Stomach smooth muscle (tissue), 2 donors: ENCODE measurements around the gene SNED1.
"Not testable (repeated sequence)": the region's sequence is repeated elsewhere in the genome, so short reads cannot be mapped to it uniquely, and the experiment has no call there.

Experiments used
- H3K27ac ChIP-seq: one replicate; pipeline ENCODE4 v1.7.0; 2013; ENCODE audit warnings: mild to moderate bottlenecking, low read length, inconsistent platforms
- H3K27me3 ChIP-seq, 2 donors: one replicate each; pipeline ENCODE4 v1.7.0; 2013; ENCODE audit warnings: low read length in 2 of 2; ENCODE audit not compliant: insufficient read depth in 2 of 2, control insufficient read depth in 1 of 2
- H3K36me3 ChIP-seq, 2 donors: one replicate each; pipeline ENCODE4 v1.7.0; 2013; ENCODE audit warnings: low read length in 2 of 2; ENCODE audit not compliant: control insufficient read depth in 2 of 2, insufficient read depth in 2 of 2
- H3K4me1 ChIP-seq: one replicate; pipeline ENCODE4 v1.7.0; 2013; ENCODE audit warnings: low read length; ENCODE audit not compliant: control insufficient read depth, insufficient read depth
- H3K4me3 ChIP-seq, 2 donors: one replicate each; pipeline ENCODE4 v1.7.0; 2013; ENCODE audit warnings: low read length in 2 of 2
- H3K9ac ChIP-seq, 2 donors: one replicate each; pipeline ENCODE4 v1.7.0; 2013; ENCODE audit warnings: low read length in 2 of 2, mild to moderate bottlenecking in 1 of 2
- H3K9me3 ChIP-seq, 2 donors: one replicate each; pipeline ENCODE4 v1.7.0; 2013; ENCODE audit warnings: low read length in 2 of 2; ENCODE audit not compliant: control insufficient read depth in 2 of 2
- donor health status: healthy.
- donor health status: Pancreatic carcinoma.

The SNED1 gene

DNA sequence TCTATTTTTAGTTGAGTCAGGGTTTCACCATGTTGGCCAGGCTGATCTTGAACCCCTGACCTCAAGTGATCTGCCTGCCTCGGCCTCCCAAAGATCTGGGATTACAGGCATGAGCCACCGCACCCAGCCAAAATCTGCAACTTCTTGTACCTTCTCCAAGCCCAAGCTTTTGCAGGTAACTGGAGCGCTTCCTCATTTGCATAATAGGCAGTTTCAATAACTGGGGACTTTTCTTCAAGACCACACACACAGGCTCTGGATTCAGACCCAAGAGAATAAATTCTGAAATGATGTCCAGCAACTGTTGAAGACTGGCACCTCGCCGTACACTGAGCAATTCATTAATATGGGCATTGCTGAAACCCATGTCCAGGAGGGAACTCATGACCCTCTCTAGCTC lies 100.8 kb downstream of the SNED1 start:
- no peak overlapping the region for H3K4me3 ChIP-seq
- no peaks in the 10 kb centered on the region for H3K9me3 ChIP-seq
- peaks cover 19 to 31% of the 10 kb centered on the region in 2 donors for H3K36me3 ChIP-seq
- H3K4me1 ChIP-seq: peaks cover 21% of the 10 kb centered on the region
- H3K27me3 ChIP-seq: no peaks in the 10 kb centered on the region
- H3K27ac ChIP-seq: no peak overlapping the region
- H3K9ac ChIP-seq: no peak overlapping the region

DNA sequence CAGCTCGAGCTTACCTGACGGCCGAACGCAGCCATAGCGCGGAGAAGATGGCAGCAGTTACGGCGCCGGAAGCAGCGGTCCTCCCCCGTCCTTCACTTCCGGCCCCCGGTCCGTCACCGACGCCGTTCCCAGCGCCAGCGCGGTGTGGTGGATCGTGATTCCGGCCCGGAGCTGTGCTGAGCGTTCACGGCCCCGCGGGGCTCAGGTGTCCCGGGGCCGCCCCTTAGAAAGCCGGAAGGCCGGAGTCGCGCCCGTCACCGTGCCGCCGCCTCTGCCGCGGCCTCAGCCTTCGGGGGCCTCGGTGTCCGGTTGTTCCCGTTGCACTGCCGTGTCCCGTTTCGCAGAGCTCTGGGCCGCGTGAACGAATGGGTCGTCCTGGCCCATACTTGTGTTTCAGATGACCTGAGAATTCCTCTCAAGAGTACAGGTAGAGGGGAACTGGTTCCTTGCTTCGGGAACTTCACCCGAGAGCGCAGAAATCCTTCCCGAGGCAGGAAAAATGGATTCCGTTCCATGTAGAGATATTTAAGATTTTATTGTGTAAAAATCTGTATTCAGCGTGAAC lies 103.9 kb downstream of the SNED1 start, which contains the start of gene MTERF4:
Gene MTERF4 (minus strand): TSS at position 49 of the 565 bp plus-strand sequence. CDS start 14 bp downstream, at position 35.
- peak within 1 kb of the TSS; percentile 58 to 93 for H3K4me3 ChIP-seq
- H3K9me3 ChIP-seq: no peaks in the 10 kb centered on the region
- H3K27me3 ChIP-seq: no peaks in the 10 kb centered on the region
- peaks cover 21% of the 10 kb centered on the region for H3K4me1 ChIP-seq
- H3K27ac ChIP-seq: peak within 1 kb of the TSS; percentile 76
- peak within 1 kb of the TSS; percentile 77 to 95 for H3K9ac ChIP-seq
- H3K36me3 ChIP-seq: peaks cover under 1 to 11% of the 10 kb centered on the region in 2 donors

DNA sequence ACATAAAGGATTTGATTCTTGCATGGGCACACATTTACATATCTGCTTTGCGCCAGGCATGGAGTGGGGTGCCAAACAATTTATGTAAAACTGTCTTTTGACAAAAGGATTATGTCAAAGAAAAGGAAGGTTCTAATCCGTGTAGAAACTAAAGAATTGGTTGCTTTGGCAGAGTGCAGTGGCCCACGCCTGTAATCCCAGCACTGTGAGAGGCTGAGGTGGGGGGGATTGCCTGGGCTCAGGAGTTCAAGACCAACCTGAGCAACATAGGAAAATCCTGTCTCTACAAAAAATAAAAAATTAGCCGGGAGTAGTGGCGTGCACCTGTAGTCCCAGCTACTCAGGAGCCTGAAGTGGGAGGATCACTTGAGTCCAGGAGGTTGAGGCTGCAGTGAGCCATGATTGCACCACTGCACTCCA lies 104.8 kb downstream of the SNED1 start:
- Histone ChIP-seq H3K27me3 (no peaks in the 10 kb centered on the region), H3K4me1 (peaks cover 21% of the 10 kb centered on the region), H3K27ac (peak overlapping the region; percentile 76), H3K9ac (peak overlapping the region; percentile 77 to 95), H3K36me3 (peaks cover 0 to 7% of the 10 kb centered on the region in 2 donors), H3K9me3 (no peaks in the 10 kb centered on the region), H3K4me3 (peak overlapping the region; percentile 58 to 93)

DNA sequence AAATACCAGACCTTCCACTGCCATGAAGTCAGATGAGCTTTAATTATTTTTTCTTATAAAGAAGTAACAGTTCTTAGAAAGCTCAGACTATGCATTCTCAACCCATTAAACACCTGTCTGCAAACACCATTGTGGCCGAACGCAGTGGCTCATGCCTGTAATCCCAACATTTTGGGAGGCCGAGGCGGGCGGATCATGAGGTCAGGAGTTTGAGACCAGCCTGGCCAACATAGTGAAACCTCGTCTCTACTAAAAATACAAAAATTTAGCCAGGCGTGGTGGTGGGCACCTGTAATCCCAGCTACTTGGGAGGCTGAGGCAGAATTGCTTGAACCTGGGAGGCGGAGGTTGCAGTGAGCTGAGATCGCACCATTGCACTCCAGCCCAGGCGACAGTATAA lies 106.2 kb downstream of the SNED1 start:
- not testable (repeated sequence) for H3K9me3 ChIP-seq, H3K9ac ChIP-seq, H3K27me3 ChIP-seq, H3K4me3 ChIP-seq, H3K27ac ChIP-seq, H3K36me3 ChIP-seq
- peaks cover 19% of the 10 kb centered on the region for H3K4me1 ChIP-seq

DNA sequence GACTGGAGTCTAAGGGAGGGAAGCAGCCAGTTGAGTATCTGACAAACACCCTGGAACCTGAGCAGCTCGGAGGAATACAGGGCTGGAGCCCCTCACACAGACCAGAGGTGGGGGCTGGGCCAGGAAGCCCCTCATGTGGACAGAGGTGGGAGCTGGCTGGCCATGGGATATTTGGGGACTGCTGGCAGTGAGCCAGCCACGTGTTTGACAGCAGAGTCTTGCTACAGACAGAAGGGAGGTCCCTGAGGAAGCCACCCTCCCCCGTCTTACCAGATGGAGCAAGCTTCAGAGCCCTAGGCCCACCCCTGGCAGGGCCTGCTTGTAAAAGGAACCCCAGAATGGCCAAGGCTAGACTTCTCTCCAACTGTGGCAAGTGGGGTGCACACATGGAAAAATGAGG lies 107.2 kb downstream of the SNED1 start:
- H3K9ac ChIP-seq: no peak overlapping the region
- no peaks in the 10 kb centered on the region for H3K36me3 ChIP-seq
- H3K27me3 ChIP-seq: no peaks in the 10 kb centered on the region
- H3K9me3 ChIP-seq: no peaks in the 10 kb centered on the region
- no peak overlapping the region for H3K4me3 ChIP-seq
- H3K4me1 ChIP-seq: peaks cover 17% of the 10 kb centered on the region
- no peak overlapping the region for H3K27ac ChIP-seq

DNA sequence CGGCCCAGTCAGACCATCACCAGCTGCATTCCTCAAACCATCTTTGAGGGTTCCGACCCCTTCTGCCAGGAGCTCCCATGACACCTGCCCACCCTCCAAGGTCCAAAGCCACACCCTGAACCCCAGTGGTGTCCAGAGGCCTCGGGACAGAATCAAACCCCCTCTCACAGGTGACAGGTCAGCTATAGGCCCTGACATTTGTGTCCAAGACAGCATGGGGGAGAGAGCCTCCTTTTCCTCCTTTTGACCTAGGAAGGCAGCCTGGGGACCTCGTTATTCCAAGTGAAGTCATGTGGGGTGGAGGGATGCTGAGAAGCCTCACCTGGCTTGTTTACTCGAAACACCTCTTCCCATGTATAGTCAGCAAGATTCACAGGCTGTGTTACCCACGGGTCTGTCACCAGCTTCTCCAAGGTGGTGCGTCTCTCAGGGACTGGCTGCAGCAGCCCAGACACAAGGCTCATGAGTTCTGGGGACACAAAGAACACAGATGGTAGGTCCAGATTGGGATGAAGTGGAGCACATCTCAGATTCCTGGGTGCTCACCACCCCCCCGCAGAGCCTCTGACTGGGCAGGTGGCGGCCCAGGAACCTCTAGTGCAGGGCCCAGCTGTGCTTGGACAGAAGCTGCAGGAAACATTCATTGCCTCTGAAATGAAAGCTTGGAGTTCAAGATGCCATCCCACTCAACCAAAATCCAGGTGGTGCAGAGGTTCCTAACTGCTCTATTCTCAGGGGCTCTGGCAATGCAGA lies 108.8 kb downstream of the SNED1 start:
- Histone ChIP-seq H3K9me3 (no peaks in the 10 kb centered on the region), H3K9ac (no peak overlapping the region), H3K4me3 (no peak overlapping the region), H3K36me3 (no peaks in the 10 kb centered on the region), H3K4me1 (peaks cover 7% of the 10 kb centered on the region), H3K27ac (no peak overlapping the region), H3K27me3 (no peaks in the 10 kb centered on the region)

DNA sequence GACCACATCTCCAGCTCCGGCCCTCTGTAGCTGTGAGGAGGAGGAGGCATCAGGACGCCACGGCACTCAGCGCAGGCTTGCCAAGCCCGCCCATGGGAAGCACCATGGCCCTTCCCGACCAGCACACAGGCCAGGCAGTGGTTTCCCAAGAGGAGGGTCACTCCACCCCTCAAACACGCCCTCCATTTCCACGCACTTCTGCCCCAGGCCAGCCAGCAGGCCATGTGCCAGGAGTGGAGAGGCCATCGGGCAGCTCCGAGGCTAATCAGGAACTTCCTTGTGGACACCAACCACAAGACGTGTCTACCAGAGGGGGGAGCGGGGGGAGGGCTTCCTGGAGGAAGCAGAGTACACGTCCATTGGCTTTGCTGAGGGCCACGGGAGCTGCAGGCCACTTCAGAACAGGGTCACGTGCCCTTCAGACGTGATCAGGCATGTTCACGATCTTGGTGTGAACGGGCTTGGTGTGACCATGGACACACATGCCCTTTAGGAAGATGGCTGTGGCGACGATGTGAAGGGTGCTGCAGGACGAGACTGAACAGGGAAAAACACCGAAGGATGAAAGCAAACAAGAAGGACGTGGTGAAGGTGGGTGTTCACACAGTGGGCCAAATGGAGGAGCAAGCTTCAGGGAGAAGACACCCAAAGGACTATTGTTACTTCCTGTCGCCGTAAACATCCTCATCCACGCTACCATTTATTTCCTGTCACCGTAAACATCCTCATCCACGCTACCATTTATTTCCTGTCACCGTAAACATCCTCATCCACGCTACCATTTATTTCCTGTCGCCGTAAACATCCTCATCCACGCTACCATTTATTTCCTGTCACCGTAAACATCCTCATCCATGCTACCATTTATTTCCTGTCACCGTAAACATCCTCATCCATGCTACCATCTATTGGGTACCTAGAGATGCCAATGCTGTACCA lies 110.1 kb downstream of the SNED1 start:
- H3K27ac ChIP-seq: no peak overlapping the region
- H3K36me3 ChIP-seq: no peaks in the 10 kb centered on the region
- H3K4me1 ChIP-seq: no peaks in the 10 kb centered on the region
- H3K9ac ChIP-seq: no peak overlapping the region
- no peak overlapping the region for H3K4me3 ChIP-seq
- H3K27me3 ChIP-seq: no peaks in the 10 kb centered on the region
- no peaks in the 10 kb centered on the region for H3K9me3 ChIP-seq

DNA sequence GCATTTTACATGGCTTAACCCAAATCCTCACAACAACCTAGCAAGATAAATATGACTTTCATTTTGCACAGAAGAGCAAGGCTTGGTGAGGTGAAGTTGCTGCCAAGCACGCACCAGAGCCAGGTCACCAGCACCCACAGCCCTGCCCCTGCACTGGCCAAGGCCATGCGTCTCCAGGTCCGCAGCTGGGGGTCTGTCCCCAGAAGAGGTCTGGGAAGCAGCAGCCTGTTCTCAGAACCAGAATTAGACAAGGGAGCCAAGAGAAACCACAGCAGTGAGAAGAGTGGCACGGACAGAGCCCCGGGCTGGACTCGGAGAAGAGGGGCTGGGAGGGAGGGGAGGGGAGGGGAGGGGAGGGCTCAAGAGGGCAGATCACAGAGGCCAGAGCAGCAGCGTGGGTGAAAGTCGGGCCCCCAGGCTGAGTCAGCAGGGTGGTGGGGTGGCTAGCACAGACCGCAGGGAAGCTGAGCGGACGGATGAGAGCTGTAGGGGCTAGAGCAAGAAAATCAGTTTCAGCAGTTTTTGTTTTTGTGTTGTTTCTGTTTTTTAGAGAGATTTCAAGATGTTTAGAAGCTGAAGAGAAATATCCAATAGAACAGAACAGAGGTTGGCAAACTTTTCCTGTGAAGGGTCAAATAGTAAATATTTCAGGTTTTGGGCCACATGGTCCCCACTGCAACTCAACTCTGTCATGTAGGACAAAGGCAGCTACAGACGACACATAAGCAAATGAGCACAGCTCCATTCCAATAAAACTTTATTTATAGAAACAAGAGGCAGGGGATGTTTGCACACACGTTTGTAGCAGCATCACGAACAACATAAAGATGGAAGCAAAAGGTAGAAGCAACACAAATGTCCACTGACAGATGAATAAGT lies 111.0 kb downstream of the SNED1 start:
- no peaks in the 10 kb centered on the region for H3K9me3 ChIP-seq
- H3K27me3 ChIP-seq: no peaks in the 10 kb centered on the region
- H3K9ac ChIP-seq: no peak overlapping the region
- H3K27ac ChIP-seq: no peak overlapping the region
- no peaks in the 10 kb centered on the region for H3K36me3 ChIP-seq
- H3K4me3 ChIP-seq: no peak overlapping the region
- no peaks in the 10 kb centered on the region for H3K4me1 ChIP-seq

DNA sequence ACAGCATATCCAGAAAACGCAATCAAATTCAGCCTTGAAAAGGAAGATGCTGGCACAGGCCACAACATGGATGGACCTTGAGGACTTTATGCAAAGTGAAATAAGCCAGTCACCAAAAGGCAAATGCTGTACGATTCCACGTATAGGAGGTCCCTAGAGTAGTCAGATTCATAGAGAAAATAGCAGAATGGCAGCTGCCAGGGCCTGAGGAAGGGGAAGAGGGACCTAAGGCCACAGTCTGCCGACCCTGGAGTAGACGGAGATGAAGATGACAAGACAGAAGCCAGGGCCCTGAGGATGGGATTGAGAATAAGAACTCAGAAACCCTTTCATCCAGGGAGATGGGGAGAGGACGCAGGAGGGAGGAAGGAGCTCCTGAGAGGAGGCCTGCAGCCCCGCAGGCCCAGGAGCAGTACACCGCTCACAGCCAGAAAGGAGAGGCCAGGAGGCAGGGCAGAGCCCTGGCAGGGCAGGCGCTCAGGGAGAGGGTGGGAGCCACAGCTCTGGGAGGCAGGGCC lies 111.7 kb downstream of the SNED1 start:
- no peaks in the 10 kb centered on the region for H3K4me1 ChIP-seq
- H3K36me3 ChIP-seq: no peaks in the 10 kb centered on the region
- H3K9me3 ChIP-seq: no peaks in the 10 kb centered on the region
- H3K27me3 ChIP-seq: no peaks in the 10 kb centered on the region
- no peak overlapping the region for H3K27ac ChIP-seq
- H3K9ac ChIP-seq: no peak overlapping the region
- no peak overlapping the region for H3K4me3 ChIP-seq
